Erythroblast (primary cell): ENCODE measurements around the gene EIF5A.
A peak's percentile ranks its signal among the peaks of the same experiment; 100 is the strongest.

Experiments
- GATA1 ChIP-seq: IDR thresholded peaks from 2 replicates; pipeline ENCODE4 v1.6.1; 2011; ENCODE audit warnings: low read depth, mild to moderate bottlenecking, control low read depth, low read length, moderate library complexity
- POLR2A ChIP-seq: IDR thresholded peaks from 2 replicates; pipeline ENCODE4 v1.6.1; 2011; ENCODE audit warnings: mild to moderate bottlenecking, low read length

DNA sequence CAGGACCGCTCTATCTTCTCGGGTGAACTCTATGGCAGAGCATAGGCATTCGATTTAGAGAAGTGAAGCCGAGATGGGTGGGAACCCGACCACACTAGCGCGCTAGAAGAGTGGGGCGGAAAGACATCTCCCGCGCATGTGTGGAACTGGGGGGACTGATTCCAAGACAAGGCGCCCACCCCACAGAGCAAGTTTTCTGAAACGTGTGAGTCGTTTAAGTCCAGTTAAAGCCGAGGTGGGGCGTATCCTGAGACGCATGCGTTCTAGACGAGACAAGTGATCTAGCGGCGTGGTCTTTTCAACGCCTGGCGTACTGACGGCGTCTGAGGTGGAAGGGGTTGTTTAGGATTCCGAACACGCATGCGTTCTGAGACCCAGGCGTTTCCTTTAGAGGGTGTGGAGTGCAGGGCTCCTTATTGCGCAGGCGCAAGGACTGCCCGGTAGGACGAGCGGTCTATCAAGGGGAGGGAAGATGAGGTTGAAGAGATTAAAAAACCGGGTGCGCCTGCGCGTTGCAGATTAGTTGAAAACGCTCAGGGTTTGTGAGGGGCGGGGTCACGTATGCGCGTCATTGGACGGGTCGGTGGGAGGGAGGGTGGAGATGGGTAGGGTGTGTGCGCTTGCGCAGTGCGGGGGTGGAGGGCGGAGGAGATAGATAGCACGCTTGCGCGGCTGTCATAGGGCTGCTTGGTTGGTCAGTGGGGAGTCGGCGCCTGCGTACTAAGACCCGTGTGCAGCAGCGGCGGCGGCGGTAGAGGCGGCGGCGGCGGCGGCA, at the start of gene EIF5A:
- TF ChIP-seq POLR2A, result peak; percentile 95
- no peak for TF ChIP-seq GATA1
